AG09319 (cell line): ENCODE data around the gene CABLES1.

Source experiments
- DNase-seq: peaks from one replicate; pipeline ENCODE4 v3.0.0-alpha.2; 2010; ENCODE audit warnings: low read depth; ENCODE audit errors: extremely low read depth
- TF ChIP-seq, protein P1 (sequence below): IDR thresholded peaks from 2 replicates; pipeline ENCODE4 v1.5.1; 2011; ENCODE audit warnings: low read depth, mild to moderate bottlenecking, inconsistent platforms, low read length, moderate library complexity

CABLES1 gene

GRCh38 chr18:23145621-23146020 lies 10.3 kb downstream of the CABLES1 start:
- TF ChIP-seq, protein P1, sequence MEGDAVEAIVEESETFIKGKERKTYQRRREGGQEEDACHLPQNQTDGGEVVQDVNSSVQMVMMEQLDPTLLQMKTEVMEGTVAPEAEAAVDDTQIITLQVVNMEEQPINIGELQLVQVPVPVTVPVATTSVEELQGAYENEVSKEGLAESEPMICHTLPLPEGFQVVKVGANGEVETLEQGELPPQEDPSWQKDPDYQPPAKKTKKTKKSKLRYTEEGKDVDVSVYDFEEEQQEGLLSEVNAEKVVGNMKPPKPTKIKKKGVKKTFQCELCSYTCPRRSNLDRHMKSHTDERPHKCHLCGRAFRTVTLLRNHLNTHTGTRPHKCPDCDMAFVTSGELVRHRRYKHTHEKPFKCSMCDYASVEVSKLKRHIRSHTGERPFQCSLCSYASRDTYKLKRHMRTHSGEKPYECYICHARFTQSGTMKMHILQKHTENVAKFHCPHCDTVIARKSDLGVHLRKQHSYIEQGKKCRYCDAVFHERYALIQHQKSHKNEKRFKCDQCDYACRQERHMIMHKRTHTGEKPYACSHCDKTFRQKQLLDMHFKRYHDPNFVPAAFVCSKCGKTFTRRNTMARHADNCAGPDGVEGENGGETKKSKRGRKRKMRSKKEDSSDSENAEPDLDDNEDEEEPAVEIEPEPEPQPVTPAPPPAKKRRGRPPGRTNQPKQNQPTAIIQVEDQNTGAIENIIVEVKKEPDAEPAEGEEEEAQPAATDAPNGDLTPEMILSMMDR, result no peak

GRCh38 chr18:23146861-23147469 lies 11.7 kb downstream of the CABLES1 start:
- TF ChIP-seq, protein P1, result no peak
- no peak for DNase-seq

More at GRCh38 chr18:23145621-23146020, 10.3 kb downstream of the CABLES1 start:
- DNase-seq, result no peak

DNA sequence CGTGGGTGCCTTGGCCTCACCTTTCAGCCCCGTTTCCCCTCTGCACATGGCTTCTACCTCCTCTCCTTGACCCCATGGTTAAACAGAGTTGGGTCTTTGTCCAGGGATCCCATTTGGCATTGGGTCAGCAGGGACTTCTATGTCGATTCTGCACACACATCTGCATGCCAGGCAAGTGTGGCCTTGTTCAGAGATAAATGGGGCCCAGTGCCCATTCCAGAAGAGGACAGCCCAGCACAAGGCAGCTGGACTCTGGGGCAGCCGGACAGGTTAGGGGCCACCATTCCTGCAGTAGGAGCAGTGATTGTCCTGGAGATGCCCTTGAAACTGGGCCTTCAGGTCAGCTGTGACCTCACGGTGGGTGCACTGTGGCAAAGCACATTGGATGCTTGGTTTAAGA lies 13.1 kb downstream of the CABLES1 start:
- no peak for DNase-seq
- TF ChIP-seq, protein P1, result no peak

- TF ChIP-seq, protein P1, result no peak
- DNase-seq, result no peak
These were observed 14.3 kb downstream of the CABLES1 start for GRCh38 chr18:23149570-23149969.

- TF ChIP-seq, protein P1, result no peak
- no peak for DNase-seq
These were observed 16.3 kb downstream of the CABLES1 start for GRCh38 chr18:23151414-23152099.

DNA sequence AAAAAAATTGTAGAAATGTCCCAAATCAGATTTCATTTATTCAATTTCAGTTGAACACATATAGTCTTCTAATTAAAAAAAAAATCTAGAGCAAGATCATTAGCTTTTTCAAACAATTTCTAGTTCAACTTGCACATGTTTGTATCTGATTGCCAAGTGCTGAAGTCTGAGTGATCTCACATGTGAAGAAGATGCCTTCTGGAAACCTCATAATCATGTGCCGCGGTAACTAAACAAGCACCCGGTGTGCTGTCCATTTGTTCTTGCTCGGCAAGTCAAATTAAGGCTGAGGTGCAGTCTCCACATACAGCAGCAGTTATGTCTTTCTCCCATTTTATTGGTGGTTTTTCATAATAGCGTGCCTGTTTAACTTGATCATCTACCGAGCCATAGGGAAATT lies 18.7 kb downstream of the CABLES1 start:
- no peak for DNase-seq
- TF ChIP-seq, protein P1, result no peak

DNA sequence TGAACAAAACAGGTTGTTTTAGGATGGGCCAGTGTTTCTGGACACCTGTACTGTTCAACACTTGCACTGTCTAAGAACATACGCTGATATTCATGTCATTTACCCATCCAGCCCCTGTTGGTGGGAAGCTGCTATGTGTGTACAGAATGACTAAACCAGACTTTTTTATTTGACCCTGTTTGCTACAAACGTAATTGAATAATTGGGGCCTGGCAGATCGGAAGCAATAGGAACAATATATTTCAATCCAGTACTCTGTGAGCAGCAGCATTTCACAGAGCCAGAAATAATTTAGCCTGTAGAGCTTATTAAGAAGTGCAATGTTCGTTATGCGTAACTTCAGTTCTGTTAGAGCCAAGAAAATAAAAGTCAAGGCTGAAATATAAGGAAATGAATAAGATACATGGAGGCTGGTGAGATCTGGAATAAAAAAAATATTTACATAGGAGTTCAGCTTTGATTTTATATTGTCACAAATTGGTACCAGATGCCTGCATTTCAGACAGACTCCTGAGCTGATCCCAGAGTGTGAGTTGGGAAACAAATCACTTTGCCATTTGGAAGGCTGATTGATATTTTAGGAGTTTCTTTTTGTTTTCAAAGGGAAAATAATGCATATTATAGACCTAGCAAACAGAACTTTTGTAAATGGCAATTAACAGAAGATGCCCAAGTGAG lies 19.7 kb downstream of the CABLES1 start:
- DNase-seq, result no peak
- TF ChIP-seq, protein P1, result peak; percentile 8; the same call in 1 of the 2 replicates
